Activated CD4-positive, alpha-beta T cell treated with anti-CD3 and anti-CD28 coated beads, Interleukin-2, amount 10 ng/mL, durations not matched to agents 7 days and 5 days (primary cell): ENCODE measurements around the gene CNR1. TPM values are rescaled to one million over a fixed set of nuclear protein-coding genes. Genes with fewer than 3 reads are reported as not detected.

ENCODE experiments used
- CTCF ChIA-PET: fragments of 350-600 bp; sonication (Branson Sonifier 250); formaldehyde crosslinking; loops from one replicate; lab custom pipeline; 2021; ENCODE audit warnings: antibody characterized with exemption; lab: Charles Lee
- POLR2A ChIA-PET: fragments of 350-600 bp; sonication (Branson Sonifier 250); formaldehyde crosslinking; loops from one replicate; lab custom pipeline; 2021; ENCODE audit warnings: antibody characterized with exemption; lab: Charles Lee
- DNase-seq: peaks from one replicate; pipeline ENCODE4 v3.0.0-alpha.2; 2020
- H3K27ac Mint-ChIP-seq: one replicate; pipeline ENCODE4 v1.8.0; 2021; ENCODE audit warnings: mild to moderate bottlenecking, moderate library complexity, mixed read lengths
- H3K27me3 Mint-ChIP-seq: one replicate; pipeline ENCODE4 v1.8.0; 2021; ENCODE audit warnings: mixed read lengths
- H3K36me3 Mint-ChIP-seq: one replicate; pipeline ENCODE4 v1.8.0; 2021; ENCODE audit warnings: low read depth, mixed read lengths
- H3K4me1 Mint-ChIP-seq: one replicate; pipeline ENCODE4 v1.8.0; 2021; ENCODE audit warnings: mixed read lengths
- H3K4me3 Mint-ChIP-seq: one replicate; pipeline ENCODE4 v1.8.0; 2021; ENCODE audit warnings: mild to moderate bottlenecking, moderate library complexity, mixed read lengths
- H3K9me3 Mint-ChIP-seq: one replicate; pipeline ENCODE4 v1.8.0; 2021; ENCODE audit warnings: mixed read lengths
- total RNA-seq, 2 experiments: library from RNA; stranded (reverse); gene quantifications; one replicate each; pipeline ENCODE4 v1.2.3, GENCODE V29; 2021

CNR1 gene
- total RNA-seq, 2 experiments from 2014 or later: not detected

GRCh38 chr6:88135578-88136114, 30.5 kb downstream of the CNR1 start:
- Mint-ChIP-seq H3K9me3 (no peaks in the 10 kb centered on the region), H3K4me3 (no peak overlapping the region), H3K27me3 (no peaks in the 10 kb centered on the region), H3K36me3 (no peaks in the 10 kb centered on the region), H3K27ac (no peak overlapping the region), H3K4me1 (no peaks in the 10 kb centered on the region)
- CTCF ChIA-PET: no interaction called here
- DNase-seq: no peak
- POLR2A ChIA-PET: no interaction called here

GRCh38 chr6:88134575-88134974, 31.6 kb downstream of the CNR1 start:
- ChIA-PET POLR2A (interaction anchor here (0.7 kb wide), 1 partner anchor 35 kb away, joined by 3 read pairs; no protein-coding TSS in a partner anchor), CTCF (no interaction called here)
- Mint-ChIP-seq H3K9me3 (no peaks in the 10 kb centered on the region), H3K4me3 (no peak overlapping the region), H3K36me3 (no peaks in the 10 kb centered on the region), H3K4me1 (no peaks in the 10 kb centered on the region), H3K27me3 (no peaks in the 10 kb centered on the region), H3K27ac (no peak overlapping the region)
- no peak for DNase-seq

DNA sequence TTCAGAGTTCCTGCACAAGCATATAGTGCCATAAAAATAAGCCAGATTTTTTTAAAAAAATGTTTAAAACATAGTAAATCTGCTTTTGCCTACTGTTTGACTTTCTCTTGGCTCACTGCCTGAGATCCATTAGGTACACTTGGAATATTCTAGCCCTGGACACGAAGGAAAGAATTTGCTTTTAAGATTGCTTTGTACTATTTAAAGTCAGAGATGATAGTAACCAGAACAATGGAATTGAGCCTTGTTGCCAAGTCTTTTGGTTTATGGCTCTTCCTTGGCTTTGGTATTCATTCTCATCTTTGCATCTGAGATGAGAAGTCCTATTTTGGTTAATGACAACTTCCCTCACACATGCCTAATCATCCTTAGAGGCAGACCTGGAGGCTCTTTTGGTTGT, 32.4 kb downstream of the CNR1 start:
- H3K4me3 Mint-ChIP-seq: no peak overlapping the region
- H3K36me3 Mint-ChIP-seq: no peaks in the 10 kb centered on the region
- H3K4me1 Mint-ChIP-seq: no peaks in the 10 kb centered on the region
- no peak for DNase-seq
- no peaks in the 10 kb centered on the region for H3K27me3 Mint-ChIP-seq
- ChIA-PET CTCF (no interaction called here), POLR2A (no interaction called here)
- H3K9me3 Mint-ChIP-seq: no peaks in the 10 kb centered on the region
- H3K27ac Mint-ChIP-seq: no peak overlapping the region

GRCh38 chr6:88124925-88125557, 41.1 kb downstream of the CNR1 start:
- no peaks in the 10 kb centered on the region for H3K36me3 Mint-ChIP-seq
- no peak overlapping the region for H3K27ac Mint-ChIP-seq
- no peak for DNase-seq
- ChIA-PET CTCF (no interaction called here), POLR2A (no interaction called here)
- peaks cover 11% of the 10 kb centered on the region for H3K9me3 Mint-ChIP-seq
- no peaks in the 10 kb centered on the region for H3K27me3 Mint-ChIP-seq
- no peaks in the 10 kb centered on the region for H3K4me1 Mint-ChIP-seq
- no peak overlapping the region for H3K4me3 Mint-ChIP-seq

DNA sequence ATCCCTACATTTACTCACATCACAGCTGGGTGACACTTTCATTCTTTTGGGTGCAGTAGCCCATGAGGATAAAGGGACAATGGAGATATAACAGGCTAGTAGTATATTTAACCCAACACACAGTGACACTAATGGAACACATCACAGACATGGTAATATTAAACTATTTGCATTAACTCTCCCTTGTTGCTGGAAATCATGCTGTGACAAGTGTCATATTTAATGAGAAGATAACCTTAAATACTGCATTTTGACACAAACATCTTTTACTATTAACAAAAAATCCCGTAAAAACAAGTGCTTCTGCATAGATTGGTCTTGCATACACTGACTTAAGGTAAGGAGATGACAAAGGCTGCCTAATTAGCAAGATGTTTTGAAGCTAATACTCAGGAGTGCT, 45.5 kb downstream of the CNR1 start:
- no peaks in the 10 kb centered on the region for H3K36me3 Mint-ChIP-seq
- ChIA-PET CTCF (no interaction called here), POLR2A (no interaction called here)
- H3K4me1 Mint-ChIP-seq: no peaks in the 10 kb centered on the region
- H3K27ac Mint-ChIP-seq: no peak overlapping the region
- H3K27me3 Mint-ChIP-seq: no peaks in the 10 kb centered on the region
- H3K4me3 Mint-ChIP-seq: no peak overlapping the region
- H3K9me3 Mint-ChIP-seq: peaks cover 11% of the 10 kb centered on the region
- no peak for DNase-seq

DNA sequence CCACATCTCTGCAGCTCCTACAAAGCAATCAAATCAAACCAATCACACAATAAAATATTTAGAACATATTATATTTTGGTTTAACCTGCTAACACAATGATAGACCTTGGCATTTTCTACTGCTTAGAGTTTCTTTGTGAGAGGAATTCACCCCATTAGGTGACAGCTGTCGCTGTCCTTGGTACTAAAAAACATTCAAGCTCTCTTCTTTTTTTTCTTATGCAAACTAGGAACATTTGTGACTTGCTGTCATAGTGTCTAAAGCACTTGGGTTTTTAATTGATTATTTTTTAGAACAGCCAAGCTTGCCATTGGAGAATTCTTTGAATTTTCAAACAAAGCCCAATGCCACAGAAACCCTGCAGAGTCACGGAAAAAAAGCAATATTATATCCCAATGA, 46.4 kb downstream of the CNR1 start:
- Mint-ChIP-seq H3K4me1 (no peaks in the 10 kb centered on the region), H3K4me3 (no peak overlapping the region), H3K36me3 (no peaks in the 10 kb centered on the region), H3K27me3 (no peaks in the 10 kb centered on the region), H3K27ac (no peak overlapping the region), H3K9me3 (peaks cover 6% of the 10 kb centered on the region)
- ChIA-PET CTCF (no interaction called here), POLR2A (interaction anchor here (0.7 kb wide), 1 partner anchor 763 kb away, joined by 6 read pairs; no protein-coding TSS in a partner anchor)
- DNase-seq: no peak

GRCh38 chr6:88116276-88116675, 49.9 kb downstream of the CNR1 start:
- Mint-ChIP-seq H3K9me3 (no peaks in the 10 kb centered on the region), H3K36me3 (no peaks in the 10 kb centered on the region), H3K4me1 (no peaks in the 10 kb centered on the region), H3K4me3 (no peak overlapping the region), H3K27ac (no peak overlapping the region), H3K27me3 (no peaks in the 10 kb centered on the region)
- ChIA-PET POLR2A (no interaction called here), CTCF (no interaction called here)
- DNase-seq: no peak

DNA sequence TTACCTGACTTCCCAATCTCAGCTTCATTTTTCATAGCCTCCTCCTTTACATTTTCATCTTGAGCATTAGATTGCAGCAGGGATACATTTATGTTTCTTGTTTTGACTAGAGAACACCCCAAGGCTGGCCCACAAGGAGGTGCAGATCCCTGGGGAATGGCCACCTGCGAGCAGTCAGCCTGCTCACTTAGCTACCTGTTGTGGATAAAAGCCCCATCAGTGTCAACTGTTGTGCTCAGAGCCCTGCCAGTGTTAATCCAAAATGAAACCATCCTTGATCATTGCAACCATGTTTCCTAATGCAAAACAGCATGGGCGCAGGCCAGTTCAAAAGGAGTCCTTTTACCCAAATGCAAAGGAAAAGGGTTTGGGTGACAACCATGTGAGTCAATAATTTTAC, 50.8 kb downstream of the CNR1 start:
- Mint-ChIP-seq H3K36me3 (no peaks in the 10 kb centered on the region), H3K27me3 (no peaks in the 10 kb centered on the region), H3K27ac (no peak overlapping the region), H3K9me3 (no peaks in the 10 kb centered on the region), H3K4me3 (no peak overlapping the region), H3K4me1 (no peaks in the 10 kb centered on the region)
- no peak for DNase-seq
- CTCF ChIA-PET: no interaction called here
- POLR2A ChIA-PET: no interaction called here

DNA sequence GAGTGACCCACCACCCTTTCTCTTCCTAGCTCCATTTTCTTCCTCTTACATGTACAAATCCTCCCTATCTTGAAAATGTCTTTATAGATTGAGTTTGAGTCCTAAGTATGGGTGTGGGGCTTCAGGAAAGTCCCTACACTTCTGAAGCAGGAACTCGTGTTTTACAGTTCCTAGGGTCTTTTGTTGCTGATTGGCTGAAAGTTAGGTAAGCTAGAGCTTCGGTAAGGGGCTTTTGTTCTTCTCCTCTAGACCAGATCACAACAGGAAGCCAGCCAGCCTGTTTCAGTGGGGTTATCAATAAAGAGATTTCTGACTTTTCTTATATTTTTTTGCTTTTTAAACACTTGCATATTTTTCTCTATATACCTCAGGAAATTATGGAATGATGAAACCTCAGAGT, 51.3 kb downstream of the CNR1 start:
- ChIA-PET POLR2A (no interaction called here), CTCF (no interaction called here)
- DNase-seq: no peak
- no peaks in the 10 kb centered on the region for H3K27me3 Mint-ChIP-seq
- no peaks in the 10 kb centered on the region for H3K36me3 Mint-ChIP-seq
- H3K4me3 Mint-ChIP-seq: no peak overlapping the region
- H3K4me1 Mint-ChIP-seq: no peaks in the 10 kb centered on the region
- no peak overlapping the region for H3K27ac Mint-ChIP-seq
- no peaks in the 10 kb centered on the region for H3K9me3 Mint-ChIP-seq

- CTCF ChIA-PET: no interaction called here
- H3K27me3 Mint-ChIP-seq: no peaks in the 10 kb centered on the region
- H3K4me1 Mint-ChIP-seq: no peaks in the 10 kb centered on the region
Observed at GRCh38 chr6:88111991-88112390, 54.2 kb downstream of the CNR1 start.

GRCh38 chr6:88107241-88107640, 58.9 kb downstream of the CNR1 start:
- Mint-ChIP-seq H3K9me3 (no peaks in the 10 kb centered on the region), H3K4me1 (no peaks in the 10 kb centered on the region), H3K27me3 (peaks cover 2% of the 10 kb centered on the region), H3K4me3 (no peak overlapping the region), H3K27ac (no peak overlapping the region), H3K36me3 (no peaks in the 10 kb centered on the region)
- POLR2A ChIA-PET: no interaction called here
- no peak for DNase-seq
- CTCF ChIA-PET: no interaction called here

More at GRCh38 chr6:88111991-88112390, 54.2 kb downstream of the CNR1 start:
- no peak overlapping the region for H3K27ac Mint-ChIP-seq
- POLR2A ChIA-PET: no interaction called here
- no peaks in the 10 kb centered on the region for H3K9me3 Mint-ChIP-seq
- H3K36me3 Mint-ChIP-seq: no peaks in the 10 kb centered on the region
- no peak for DNase-seq
- H3K4me3 Mint-ChIP-seq: no peak overlapping the region

DNA sequence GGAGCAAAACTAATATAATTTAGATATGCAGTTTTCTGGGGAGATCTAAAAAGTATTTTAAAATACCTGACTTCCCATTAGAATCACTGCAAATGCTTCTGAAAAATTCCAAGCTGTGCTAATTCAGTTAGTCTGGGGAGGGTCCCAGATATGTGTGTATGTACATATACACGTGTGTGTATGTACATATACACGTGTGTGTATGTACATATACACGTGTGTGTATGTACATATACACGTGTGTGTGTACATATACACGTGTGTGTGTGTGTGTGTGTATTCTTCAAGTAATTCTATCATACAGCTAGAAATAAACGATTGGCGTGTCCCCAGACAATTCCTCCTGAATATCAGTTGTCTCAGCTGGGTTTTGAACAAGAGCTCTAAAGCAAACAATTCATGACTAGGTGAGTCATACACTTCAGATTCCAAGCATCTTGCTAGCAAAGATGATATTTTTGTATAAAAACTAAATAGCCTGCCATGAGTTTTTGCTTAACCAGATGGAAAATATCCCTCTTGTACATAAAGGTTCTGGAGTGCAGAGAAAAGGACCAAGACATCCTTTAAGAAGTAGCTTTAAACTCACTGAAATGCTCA, 60.3 kb downstream of the CNR1 start:
- H3K27me3 Mint-ChIP-seq: peaks cover 2% of the 10 kb centered on the region
- H3K4me1 Mint-ChIP-seq: no peaks in the 10 kb centered on the region
- CTCF ChIA-PET: no interaction called here

More for the DNA sequence above, 60.3 kb downstream of the CNR1 start:
- no peak overlapping the region for H3K27ac Mint-ChIP-seq
- DNase-seq: no peak
- H3K36me3 Mint-ChIP-seq: no peaks in the 10 kb centered on the region
- no peaks in the 10 kb centered on the region for H3K9me3 Mint-ChIP-seq
- H3K4me3 Mint-ChIP-seq: no peak overlapping the region
- POLR2A ChIA-PET: no interaction called here
